Vagina (tissue), 2 donors: ENCODE results near the gene CX3CL1. TPM values are rescaled to one million over a fixed set of nuclear protein-coding genes. Genes with fewer than 3 reads are reported as not detected.
A peak's percentile ranks its signal among the peaks of the same experiment; 100 is the strongest.

Experiments
- DNase-seq, 2 donors: peaks; one replicate each; pipeline ENCODE4 v3.0.0-alpha.2; 2017; ENCODE audit errors: extremely low spot score in 2 of 2
- H3K27ac ChIP-seq: fragments of 200-600 bp; sonication (generic); one replicate; pipeline ENCODE4 v1.5.1; 2019
- H3K27me3 ChIP-seq: fragments of 200-600 bp; sonication (generic); one replicate; pipeline ENCODE4 v1.5.1; 2019
- H3K36me3 ChIP-seq, 2 donors: fragments of 200-600 bp; sonication (generic); one replicate each; pipeline ENCODE4 v1.5.1; 2017 to 2019
- H3K4me1 ChIP-seq: fragments of 200-600 bp; sonication (generic); one replicate; pipeline ENCODE4 v1.5.1; 2019
- H3K4me3 ChIP-seq, 2 donors: fragments of 200-600 bp; sonication (generic); 1 replicate in 1 of 2; 2 replicates in 1 of 2; pipeline ENCODE4 v1.5.1; 2016 to 2019
- H3K9me3 ChIP-seq: fragments of 200-600 bp; sonication (generic); one replicate; pipeline ENCODE4 v1.5.1; 2019
- CTCF ChIP-seq, 3 experiments: fragments of 450-650 bp in 2 of 3; fragments of 200-600 bp in 1 of 3; sonication (generic) in 1 of 3; IDR thresholded peaks; one replicate each; pipeline ENCODE4 v1.5.1; 2017 to 2019; ENCODE audit warnings: antibody characterized with exemption in 3 of 3, mild to moderate bottlenecking in 2 of 3, moderate library complexity in 2 of 3
- POLR2A ChIP-seq, 2 donors: fragments of 450-650 bp; IDR thresholded peaks; one replicate each; pipeline ENCODE4 v1.6.1; 2017; ENCODE audit warnings: antibody characterized with exemption in 2 of 2, mild to moderate bottlenecking in 2 of 2, moderate library complexity in 2 of 2
- POLR2AphosphoS5 ChIP-seq, 2 donors: sonication (generic); formaldehyde crosslinking; IDR thresholded peaks; one replicate each; pipeline ENCODE4 v1.9.0; 2017; ENCODE audit warnings: antibody characterized with exemption in 2 of 2, mild to moderate bottlenecking in 2 of 2, low read depth in 1 of 2; ENCODE audit not compliant: insufficient read depth in 1 of 2
- intact Hi-C: fragments of 100-400 bp; cut with DNase I; formaldehyde crosslinking; loops from one replicate; pipeline ENCODE4 v1.15.1; 2023
- total RNA-seq: library from RNA; depleted of rRNA; stranded (reverse); fragments of >200 nt; gene quantifications from one replicate; pipeline ENCODE4 v1.2.3, GENCODE V29; 2016

Gene CX3CL1
- total RNA-seq, 1 donor from 2014 or later = 24.8 TPM

GRCh38 chr16:57390636-57391295 lies 18.5 kb downstream of the CX3CL1 start:
- TF ChIP-seq CTCF (IDR thresholded peaks at IDR 0.05) = no peak
- TF ChIP-seq POLR2AphosphoS5 (IDR thresholded peaks at IDR 0.05; ENCODE audit: insufficient read depth in 1 of 2, low read depth in 1 of 2) = no peak
- TF ChIP-seq POLR2A (IDR thresholded peaks at IDR 0.05) = no peak
- Histone ChIP-seq H3K36me3 (no peaks in the 10 kb centered on the region), H3K27ac (no peak overlapping the region), H3K4me1 (peaks cover 19% of the 10 kb centered on the region), H3K4me3 (no peak overlapping the region), H3K9me3 (no peaks in the 10 kb centered on the region), H3K27me3 (no peaks in the 10 kb centered on the region)
- intact Hi-C loops = no loop called here
- DNase-seq = no peak

- Histone ChIP-seq H3K4me1 (peaks cover 16% of the 10 kb centered on the region), H3K27ac (no peak overlapping the region), H3K36me3 (no peaks in the 10 kb centered on the region), H3K4me3 (no peak overlapping the region), H3K27me3 (no peaks in the 10 kb centered on the region), H3K9me3 (no peaks in the 10 kb centered on the region)
- TF ChIP-seq POLR2A (IDR thresholded peaks at IDR 0.05) = no peak
- no peak for TF ChIP-seq CTCF (IDR thresholded peaks at IDR 0.05)
- no peak for TF ChIP-seq POLR2AphosphoS5 (IDR thresholded peaks at IDR 0.05; ENCODE audit: insufficient read depth in 1 of 2, low read depth in 1 of 2)
- no peak for DNase-seq
- intact Hi-C loops = no loop called here
These were observed 19.0 kb downstream of the CX3CL1 start for GRCh38 chr16:57391300-57391699.

GRCh38 chr16:57391708-57392107 lies 19.4 kb downstream of the CX3CL1 start:
- no peak overlapping the region for H3K4me3 ChIP-seq
- peaks cover 12% of the 10 kb centered on the region for H3K4me1 ChIP-seq
- no peaks in the 10 kb centered on the region for H3K9me3 ChIP-seq
- no peak overlapping the region for H3K27ac ChIP-seq
- TF ChIP-seq CTCF (IDR thresholded peaks at IDR 0.05) (no peak), POLR2AphosphoS5 (IDR thresholded peaks at IDR 0.05; ENCODE audit: insufficient read depth in 1 of 2, low read depth in 1 of 2) (no peak), POLR2A (IDR thresholded peaks at IDR 0.05) (no peak)
- DNase-seq = no peak
- H3K27me3 ChIP-seq = no peaks in the 10 kb centered on the region
- intact Hi-C loops = no loop called here
- no peaks in the 10 kb centered on the region for H3K36me3 ChIP-seq

GRCh38 chr16:57392694-57393093 lies 20.4 kb downstream of the CX3CL1 start:
- intact Hi-C loops = no loop called here
- Histone ChIP-seq H3K4me3 (no peak overlapping the region), H3K36me3 (no peaks in the 10 kb centered on the region), H3K9me3 (no peaks in the 10 kb centered on the region), H3K4me1 (peaks cover 6% of the 10 kb centered on the region), H3K27me3 (no peaks in the 10 kb centered on the region), H3K27ac (no peak overlapping the region)
- TF ChIP-seq CTCF (IDR thresholded peaks at IDR 0.05) (no peak), POLR2AphosphoS5 (IDR thresholded peaks at IDR 0.05; ENCODE audit: insufficient read depth in 1 of 2, low read depth in 1 of 2) (peak in 1 of 2 donors; percentile 82), POLR2A (IDR thresholded peaks at IDR 0.05) (no peak)
- no peak for DNase-seq

GRCh38 chr16:57394444-57394843 lies 22.2 kb downstream of the CX3CL1 start:
- H3K9me3 ChIP-seq = no peaks in the 10 kb centered on the region
- H3K36me3 ChIP-seq = no peaks in the 10 kb centered on the region
- no peak overlapping the region for H3K27ac ChIP-seq
- H3K4me1 ChIP-seq = peaks cover 6% of the 10 kb centered on the region
- no peak for DNase-seq
- TF ChIP-seq POLR2A (IDR thresholded peaks at IDR 0.05) (no peak), POLR2AphosphoS5 (IDR thresholded peaks at IDR 0.05; ENCODE audit: insufficient read depth in 1 of 2, low read depth in 1 of 2) (peak in 1 of 2 donors; percentile 57)
- no peak overlapping the region for H3K4me3 ChIP-seq
- no peaks in the 10 kb centered on the region for H3K27me3 ChIP-seq
- intact Hi-C loops = no loop called here
